ENCODE results near the gene SRGAP1.

The SRGAP1 gene

GRCh38 chr12:64170730-64171129 is 326.2 kb downstream of the SRGAP1 start:
- Histone ChIP-seq H3K9ac (ENCODE audit: low read depth, low read length) (no peak overlapping the region), H3K4me3 (ENCODE audit: low read depth, low read length) (no peak overlapping the region), H3K27me3 (ENCODE audit: control insufficient read depth, insufficient read depth, low read length) (no peaks in the 10 kb centered on the region), H3K27ac (ENCODE audit: low read depth, low read length) (peak overlapping the region; percentile 50), H3K36me3 (ENCODE audit: control insufficient read depth, insufficient read depth, low read length) (no peaks in the 10 kb centered on the region), H3K9me3 (ENCODE audit: control insufficient read depth, insufficient read depth, low read length) (no peaks in the 10 kb centered on the region), H3K4me1 (ENCODE audit: control insufficient read depth, insufficient read depth, low read length) (peaks cover 24% of the 10 kb centered on the region)

- H3K27me3 ChIP-seq (ENCODE audit: control insufficient read depth, insufficient read depth, low read length), result no peaks in the 10 kb centered on the region
- no peak overlapping the region; the same call in 1 of the 2 replicates for H3K4me3 ChIP-seq (ENCODE audit: low read depth, low read length)
- peaks cover 24% of the 10 kb centered on the region for H3K4me1 ChIP-seq (ENCODE audit: control insufficient read depth, insufficient read depth, low read length)
- no peaks in the 10 kb centered on the region for H3K36me3 ChIP-seq (ENCODE audit: control insufficient read depth, insufficient read depth, low read length)
- no peak overlapping the region for H3K9ac ChIP-seq (ENCODE audit: low read depth, low read length)
- no peaks in the 10 kb centered on the region for H3K9me3 ChIP-seq (ENCODE audit: control insufficient read depth, insufficient read depth, low read length)
- peak overlapping the region; percentile 61 for H3K27ac ChIP-seq (ENCODE audit: low read depth, low read length)
Observed at GRCh38 chr12:64171715-64172114, 327.2 kb downstream of the SRGAP1 start.

DNA sequence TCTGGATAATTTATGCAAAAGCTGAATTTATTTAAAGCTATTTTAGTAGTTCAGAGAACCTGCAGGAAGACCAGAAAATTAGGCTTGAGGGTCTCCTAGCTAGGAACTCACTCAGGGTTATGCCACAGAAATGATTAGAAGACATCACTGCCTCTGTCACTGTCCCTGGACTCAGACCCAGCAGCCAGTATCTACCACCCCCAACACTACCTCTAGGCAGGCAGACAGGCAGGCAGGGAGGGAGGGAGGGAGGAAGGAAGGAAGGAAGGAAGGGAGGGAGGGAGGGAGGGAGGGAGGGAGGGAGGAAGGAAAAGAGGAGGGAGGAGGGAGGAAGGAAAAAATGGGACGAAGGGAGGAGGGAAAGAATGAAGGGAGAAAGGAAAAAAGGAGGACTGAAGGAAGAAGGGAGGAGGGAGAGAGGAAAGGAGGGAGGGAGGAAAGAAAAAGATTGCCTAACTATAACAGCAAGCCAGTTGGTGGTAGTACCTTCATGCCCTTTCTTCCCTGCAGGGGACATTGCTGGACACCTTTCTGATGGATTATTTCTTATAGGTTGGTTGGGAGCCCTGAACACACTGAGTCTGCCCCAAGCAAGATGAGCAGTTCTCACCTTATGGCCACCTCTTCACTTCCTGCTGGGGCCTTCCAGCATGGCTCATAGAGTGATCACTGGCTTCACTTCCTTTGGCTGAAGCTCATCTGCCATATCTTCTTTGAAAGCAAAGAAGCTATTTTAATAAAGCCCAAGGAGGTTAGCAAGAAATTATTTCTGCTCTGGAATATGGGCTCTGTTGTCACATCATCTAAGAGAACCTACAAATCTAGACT is 327.9 kb downstream of the SRGAP1 start:
- no peak overlapping the region for H3K9ac ChIP-seq (ENCODE audit: low read depth, low read length)

DNA sequence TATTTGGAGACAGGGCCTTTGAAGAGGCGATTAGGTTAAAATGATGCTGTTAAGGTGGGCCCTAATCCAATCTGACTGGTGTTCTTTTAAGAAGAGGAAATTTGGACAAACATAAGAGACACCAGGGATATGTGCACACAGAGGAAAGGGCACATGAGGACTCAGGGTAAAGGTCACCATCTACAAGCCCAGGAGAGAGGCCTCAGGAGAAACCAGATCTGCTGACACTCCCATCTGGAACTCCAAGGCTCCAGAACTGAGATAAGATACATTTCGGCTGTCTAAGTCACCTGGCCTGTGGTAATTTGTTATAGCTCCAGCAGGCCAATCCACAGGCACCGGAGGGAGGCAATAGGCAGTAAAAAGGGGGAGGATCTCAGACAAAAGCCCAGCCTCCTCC is 329.0 kb downstream of the SRGAP1 start:
- H3K4me1 ChIP-seq (ENCODE audit: control insufficient read depth, insufficient read depth, low read length), result peaks cover 24% of the 10 kb centered on the region
- H3K4me3 ChIP-seq (ENCODE audit: low read depth, low read length), result no peak overlapping the region
- H3K27ac ChIP-seq (ENCODE audit: low read depth, low read length), result no peak overlapping the region
- H3K27me3 ChIP-seq (ENCODE audit: control insufficient read depth, insufficient read depth, low read length), result no peaks in the 10 kb centered on the region
- H3K36me3 ChIP-seq (ENCODE audit: control insufficient read depth, insufficient read depth, low read length), result no peaks in the 10 kb centered on the region
- no peak overlapping the region for H3K9ac ChIP-seq (ENCODE audit: low read depth, low read length)
- H3K9me3 ChIP-seq (ENCODE audit: control insufficient read depth, insufficient read depth, low read length), result no peaks in the 10 kb centered on the region

More for the DNA sequence above, 327.9 kb downstream of the SRGAP1 start:
- H3K4me1 ChIP-seq (ENCODE audit: control insufficient read depth, insufficient read depth, low read length), result peaks cover 24% of the 10 kb centered on the region
- H3K4me3 ChIP-seq (ENCODE audit: low read depth, low read length), result no peak overlapping the region; the same call in 1 of the 2 replicates
- H3K36me3 ChIP-seq (ENCODE audit: control insufficient read depth, insufficient read depth, low read length), result no peaks in the 10 kb centered on the region
- no peaks in the 10 kb centered on the region for H3K9me3 ChIP-seq (ENCODE audit: control insufficient read depth, insufficient read depth, low read length)
- peak overlapping the region; percentile 61 for H3K27ac ChIP-seq (ENCODE audit: low read depth, low read length)
- H3K27me3 ChIP-seq (ENCODE audit: control insufficient read depth, insufficient read depth, low read length), result no peaks in the 10 kb centered on the region

- no peak overlapping the region for H3K27ac ChIP-seq (ENCODE audit: low read depth, low read length)
- H3K27me3 ChIP-seq (ENCODE audit: control insufficient read depth, insufficient read depth, low read length), result no peaks in the 10 kb centered on the region
- no peaks in the 10 kb centered on the region for H3K9me3 ChIP-seq (ENCODE audit: control insufficient read depth, insufficient read depth, low read length)
- no peak overlapping the region for H3K4me3 ChIP-seq (ENCODE audit: low read depth, low read length)
- no peaks in the 10 kb centered on the region for H3K36me3 ChIP-seq (ENCODE audit: control insufficient read depth, insufficient read depth, low read length)
- peaks cover 16% of the 10 kb centered on the region for H3K4me1 ChIP-seq (ENCODE audit: control insufficient read depth, insufficient read depth, low read length)
- H3K9ac ChIP-seq (ENCODE audit: low read depth, low read length), result no peak overlapping the region
Observed at GRCh38 chr12:64175254-64175945, 330.9 kb downstream of the SRGAP1 start.

- H3K4me3 ChIP-seq (ENCODE audit: low read depth, low read length), result no peak overlapping the region
- H3K4me1 ChIP-seq (ENCODE audit: control insufficient read depth, insufficient read depth, low read length), result peaks cover 1% of the 10 kb centered on the region
- H3K9ac ChIP-seq (ENCODE audit: low read depth, low read length), result no peak overlapping the region
- no peak overlapping the region for H3K27ac ChIP-seq (ENCODE audit: low read depth, low read length)
- H3K9me3 ChIP-seq (ENCODE audit: control insufficient read depth, insufficient read depth, low read length), result no peaks in the 10 kb centered on the region
- no peaks in the 10 kb centered on the region for H3K36me3 ChIP-seq (ENCODE audit: control insufficient read depth, insufficient read depth, low read length)
- H3K27me3 ChIP-seq (ENCODE audit: control insufficient read depth, insufficient read depth, low read length), result no peaks in the 10 kb centered on the region
Observed at GRCh38 chr12:64177001-64177400, 332.5 kb downstream of the SRGAP1 start.

DNA sequence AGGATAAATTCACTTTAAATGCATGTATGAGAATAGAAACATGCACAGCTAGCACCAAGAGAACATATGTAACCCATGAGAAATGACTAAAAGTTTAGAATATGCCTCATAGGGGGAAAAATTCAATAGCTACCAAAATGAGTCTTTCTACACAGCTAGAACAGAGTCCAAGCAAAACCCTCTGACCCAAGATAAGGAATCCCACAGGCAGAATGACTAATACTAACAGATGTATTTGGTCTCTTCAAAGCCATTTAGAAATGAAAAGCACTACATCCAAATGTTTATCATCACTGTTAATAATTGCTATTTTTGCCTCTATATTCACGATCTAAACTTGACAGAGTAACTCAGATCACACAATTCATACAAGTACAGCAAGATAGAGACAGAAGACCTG is 333.6 kb downstream of the SRGAP1 start:
- Histone ChIP-seq H3K4me3 (ENCODE audit: low read depth, low read length) (no peak overlapping the region), H3K27ac (ENCODE audit: low read depth, low read length) (no peak overlapping the region), H3K9ac (ENCODE audit: low read depth, low read length) (no peak overlapping the region), H3K9me3 (ENCODE audit: control insufficient read depth, insufficient read depth, low read length) (no peaks in the 10 kb centered on the region), H3K36me3 (ENCODE audit: control insufficient read depth, insufficient read depth, low read length) (no peaks in the 10 kb centered on the region), H3K27me3 (ENCODE audit: control insufficient read depth, insufficient read depth, low read length) (no peaks in the 10 kb centered on the region), H3K4me1 (ENCODE audit: control insufficient read depth, insufficient read depth, low read length) (no peaks in the 10 kb centered on the region)

DNA sequence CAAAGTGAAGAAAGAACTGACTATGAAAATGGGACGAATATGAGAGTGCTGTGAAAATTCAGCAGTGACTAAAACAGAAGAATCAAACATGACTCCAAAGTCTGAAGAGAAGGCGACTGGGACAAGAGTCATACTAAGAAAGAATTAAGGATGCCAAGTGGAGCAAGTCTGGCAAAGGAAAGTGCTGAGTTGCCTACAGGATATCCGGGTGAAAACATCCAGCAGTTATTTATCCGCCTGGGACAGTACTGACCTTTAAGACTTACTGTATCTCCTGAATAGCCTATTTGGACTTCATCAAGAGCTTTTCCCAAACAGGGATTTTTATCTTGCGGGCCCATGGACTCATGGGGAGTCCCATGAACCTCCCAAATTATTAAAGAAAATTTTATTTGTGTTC is 336.5 kb downstream of the SRGAP1 start:
- Histone ChIP-seq H3K9ac (ENCODE audit: low read depth, low read length) (no peak overlapping the region), H3K27me3 (ENCODE audit: control insufficient read depth, insufficient read depth, low read length) (no peaks in the 10 kb centered on the region), H3K4me3 (ENCODE audit: low read depth, low read length) (no peak overlapping the region), H3K9me3 (ENCODE audit: control insufficient read depth, insufficient read depth, low read length) (no peaks in the 10 kb centered on the region), H3K36me3 (ENCODE audit: control insufficient read depth, insufficient read depth, low read length) (no peaks in the 10 kb centered on the region), H3K4me1 (ENCODE audit: control insufficient read depth, insufficient read depth, low read length) (no peaks in the 10 kb centered on the region), H3K27ac (ENCODE audit: low read depth, low read length) (peak overlapping the region; percentile 31)

- Histone ChIP-seq H3K27ac (ENCODE audit: low read depth, low read length) (peak overlapping the region; percentile 31), H3K9ac (ENCODE audit: low read depth, low read length) (no peak overlapping the region), H3K36me3 (ENCODE audit: control insufficient read depth, insufficient read depth, low read length) (no peaks in the 10 kb centered on the region), H3K9me3 (ENCODE audit: control insufficient read depth, insufficient read depth, low read length) (no peaks in the 10 kb centered on the region), H3K27me3 (ENCODE audit: control insufficient read depth, insufficient read depth, low read length) (no peaks in the 10 kb centered on the region), H3K4me3 (ENCODE audit: low read depth, low read length) (no peak overlapping the region), H3K4me1 (ENCODE audit: control insufficient read depth, insufficient read depth, low read length) (no peaks in the 10 kb centered on the region)
Observed at GRCh38 chr12:64181430-64182291, 337.2 kb downstream of the SRGAP1 start.

DNA sequence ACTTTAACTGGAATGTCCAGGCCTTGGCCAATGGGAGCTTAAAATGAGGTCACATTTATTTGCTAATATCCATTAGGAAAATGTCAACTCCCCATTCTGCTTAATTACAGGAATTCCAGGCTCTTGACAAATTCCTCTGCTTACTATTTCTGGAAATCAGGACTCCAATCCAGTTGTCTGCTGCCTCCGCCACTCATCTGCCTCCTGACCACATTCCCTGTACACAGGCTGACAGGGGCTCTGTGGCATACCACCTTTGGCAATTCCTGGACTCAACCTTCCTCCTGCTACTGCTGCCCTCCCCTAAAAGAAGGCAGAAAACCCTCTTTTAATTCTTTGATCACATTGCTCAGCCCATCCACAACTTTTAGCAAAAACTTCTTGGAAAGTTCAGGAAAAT is 339.7 kb downstream of the SRGAP1 start:
- no peak overlapping the region for H3K4me3 ChIP-seq (ENCODE audit: low read depth, low read length)
- no peaks in the 10 kb centered on the region for H3K36me3 ChIP-seq (ENCODE audit: control insufficient read depth, insufficient read depth, low read length)
- no peak overlapping the region for H3K9ac ChIP-seq (ENCODE audit: low read depth, low read length)
- H3K4me1 ChIP-seq (ENCODE audit: control insufficient read depth, insufficient read depth, low read length), result no peaks in the 10 kb centered on the region
- H3K27ac ChIP-seq (ENCODE audit: low read depth, low read length), result no peak overlapping the region
- no peaks in the 10 kb centered on the region for H3K9me3 ChIP-seq (ENCODE audit: control insufficient read depth, insufficient read depth, low read length)
- H3K27me3 ChIP-seq (ENCODE audit: control insufficient read depth, insufficient read depth, low read length), result no peaks in the 10 kb centered on the region

Data from HUES48 (cell line).